Measurements from ENCODE around the gene GPR146. TPM values are rescaled to one million over a fixed set of nuclear protein-coding genes. Genes with fewer than 3 reads are reported as not detected.

Gene GPR146
- total and polyA plus RNA-seq, 2 of the 13 experiments (the other 11 are each of a cell fraction or from before 2014, with no cell fraction given), result 2.0 to 15.9 TPM

DNA sequence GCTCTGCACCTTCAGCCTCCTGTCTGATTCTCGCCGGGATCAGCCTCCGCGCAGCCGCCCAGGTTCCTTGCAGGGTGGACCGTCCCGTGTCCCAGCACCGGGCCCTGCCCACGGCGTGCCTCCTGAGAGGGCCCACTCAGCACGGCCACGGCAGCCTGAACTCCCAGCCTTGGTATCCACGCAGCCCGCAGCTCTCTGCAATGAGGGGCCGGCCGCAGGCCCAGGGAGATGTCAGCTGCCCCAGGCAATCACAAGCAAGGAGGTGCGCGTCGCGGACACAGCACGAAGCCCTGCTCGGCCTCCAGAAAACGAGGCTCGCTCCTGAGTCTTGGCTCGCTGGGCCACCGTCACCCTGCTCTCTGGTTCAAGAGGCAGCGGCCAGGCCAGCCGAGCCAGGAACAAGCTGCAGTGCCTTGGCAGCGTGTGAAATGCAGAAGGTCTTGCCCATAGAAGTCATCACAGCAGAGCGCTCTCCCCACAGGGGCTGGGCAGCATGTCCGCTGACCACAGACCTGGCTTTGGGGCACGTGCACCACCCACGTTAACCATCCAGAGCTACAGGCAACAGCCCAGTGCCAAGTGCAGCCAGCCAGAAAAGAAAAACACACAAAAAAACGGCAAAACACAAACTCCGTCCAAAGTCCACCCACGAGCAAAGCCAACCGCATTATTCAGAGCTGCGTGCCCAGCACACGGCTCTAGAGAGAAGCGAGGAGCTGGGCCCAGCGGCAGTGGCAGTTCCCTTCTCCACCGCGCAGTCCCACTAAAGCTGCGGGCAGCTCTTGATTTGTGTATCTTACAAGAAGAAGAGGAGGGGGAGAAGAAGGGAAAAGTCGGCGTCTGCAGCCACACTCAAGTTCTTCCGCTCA is 57.5 kb downstream of the GPR146 start (continued):
- TF ChIP-seq HDAC6 (IDR thresholded peaks at IDR 0.05; ENCODE audit: low read depth, low read length) (no peak), KDM5B (CRISPR knock-in tag; IDR thresholded peaks at IDR 0.05; ENCODE audit: borderline replicate concordance) (peak; percentile 78; the same call in 1 of the 2 replicates), ZNF644 (CRISPR knock-in tag; IDR thresholded peaks at IDR 0.05; ENCODE audit: low read depth) (no peak), ZNF33A (CRISPR knock-in tag; IDR thresholded peaks at IDR 0.05; ENCODE audit: borderline replicate concordance) (no peak), BHLHE40 (IDR thresholded peaks at IDR 0.05; ENCODE audit: low read length) (peak; percentile 90), KDM1A (CRISPR knock-in tag; IDR thresholded peaks at IDR 0.05) (no peak), MEF2D (CRISPR knock-in tag; IDR thresholded peaks at IDR 0.05) (peak; percentile 71; the same call in 1 of the 2 replicates), SNAI1 (CRISPR knock-in tag; IDR thresholded peaks at IDR 0.05; ENCODE audit: borderline replicate concordance) (peak; percentile 16; the same call in 1 of the 2 replicates), SP2 (CRISPR knock-in tag; IDR thresholded peaks at IDR 0.05) (no peak), ZNF761 (CRISPR knock-in tag; conservative IDR thresholded peaks at IDR 0.05) (no peak), CBX2 (IDR thresholded peaks at IDR 0.05; ENCODE audit: low read depth, low read length) (no peak), CBX2 (CRISPR knock-in tag; IDR thresholded peaks at IDR 0.05; ENCODE audit: low read depth) (no peak), ZNF569 (CRISPR knock-in tag; IDR thresholded peaks at IDR 0.05; ENCODE audit: borderline replicate concordance) (no peak), GABPB1 (CRISPR knock-in tag; IDR thresholded peaks at IDR 0.05) (peak; percentile 40), ZFY (CRISPR knock-in tag; IDR thresholded peaks at IDR 0.05) (peak; percentile 67), ZNF296 (CRISPR knock-in tag; conservative IDR thresholded peaks at IDR 0.05) (0 out of 2 replicates have a peak, but pooled peaks have one; percentile 50), EZH2 (conservative IDR thresholded peaks at IDR 0.05; ENCODE audit: low read depth, low read length) (no peak), HHEX (CRISPR knock-in tag; IDR thresholded peaks at IDR 0.05) (no peak), FOSL1 (CRISPR knock-in tag; IDR thresholded peaks at IDR 0.05; ENCODE audit: borderline replicate concordance) (no peak), SOX5 (CRISPR knock-in tag; IDR thresholded peaks at IDR 0.05; ENCODE audit: borderline replicate concordance) (peak; percentile 47; the same call in 1 of the 2 replicates), ZNF331 (CRISPR knock-in tag; IDR thresholded peaks at IDR 0.05) (peak; percentile 57; the same call in 1 of the 2 replicates)
- TF ChIP-seq, protein P1, sequence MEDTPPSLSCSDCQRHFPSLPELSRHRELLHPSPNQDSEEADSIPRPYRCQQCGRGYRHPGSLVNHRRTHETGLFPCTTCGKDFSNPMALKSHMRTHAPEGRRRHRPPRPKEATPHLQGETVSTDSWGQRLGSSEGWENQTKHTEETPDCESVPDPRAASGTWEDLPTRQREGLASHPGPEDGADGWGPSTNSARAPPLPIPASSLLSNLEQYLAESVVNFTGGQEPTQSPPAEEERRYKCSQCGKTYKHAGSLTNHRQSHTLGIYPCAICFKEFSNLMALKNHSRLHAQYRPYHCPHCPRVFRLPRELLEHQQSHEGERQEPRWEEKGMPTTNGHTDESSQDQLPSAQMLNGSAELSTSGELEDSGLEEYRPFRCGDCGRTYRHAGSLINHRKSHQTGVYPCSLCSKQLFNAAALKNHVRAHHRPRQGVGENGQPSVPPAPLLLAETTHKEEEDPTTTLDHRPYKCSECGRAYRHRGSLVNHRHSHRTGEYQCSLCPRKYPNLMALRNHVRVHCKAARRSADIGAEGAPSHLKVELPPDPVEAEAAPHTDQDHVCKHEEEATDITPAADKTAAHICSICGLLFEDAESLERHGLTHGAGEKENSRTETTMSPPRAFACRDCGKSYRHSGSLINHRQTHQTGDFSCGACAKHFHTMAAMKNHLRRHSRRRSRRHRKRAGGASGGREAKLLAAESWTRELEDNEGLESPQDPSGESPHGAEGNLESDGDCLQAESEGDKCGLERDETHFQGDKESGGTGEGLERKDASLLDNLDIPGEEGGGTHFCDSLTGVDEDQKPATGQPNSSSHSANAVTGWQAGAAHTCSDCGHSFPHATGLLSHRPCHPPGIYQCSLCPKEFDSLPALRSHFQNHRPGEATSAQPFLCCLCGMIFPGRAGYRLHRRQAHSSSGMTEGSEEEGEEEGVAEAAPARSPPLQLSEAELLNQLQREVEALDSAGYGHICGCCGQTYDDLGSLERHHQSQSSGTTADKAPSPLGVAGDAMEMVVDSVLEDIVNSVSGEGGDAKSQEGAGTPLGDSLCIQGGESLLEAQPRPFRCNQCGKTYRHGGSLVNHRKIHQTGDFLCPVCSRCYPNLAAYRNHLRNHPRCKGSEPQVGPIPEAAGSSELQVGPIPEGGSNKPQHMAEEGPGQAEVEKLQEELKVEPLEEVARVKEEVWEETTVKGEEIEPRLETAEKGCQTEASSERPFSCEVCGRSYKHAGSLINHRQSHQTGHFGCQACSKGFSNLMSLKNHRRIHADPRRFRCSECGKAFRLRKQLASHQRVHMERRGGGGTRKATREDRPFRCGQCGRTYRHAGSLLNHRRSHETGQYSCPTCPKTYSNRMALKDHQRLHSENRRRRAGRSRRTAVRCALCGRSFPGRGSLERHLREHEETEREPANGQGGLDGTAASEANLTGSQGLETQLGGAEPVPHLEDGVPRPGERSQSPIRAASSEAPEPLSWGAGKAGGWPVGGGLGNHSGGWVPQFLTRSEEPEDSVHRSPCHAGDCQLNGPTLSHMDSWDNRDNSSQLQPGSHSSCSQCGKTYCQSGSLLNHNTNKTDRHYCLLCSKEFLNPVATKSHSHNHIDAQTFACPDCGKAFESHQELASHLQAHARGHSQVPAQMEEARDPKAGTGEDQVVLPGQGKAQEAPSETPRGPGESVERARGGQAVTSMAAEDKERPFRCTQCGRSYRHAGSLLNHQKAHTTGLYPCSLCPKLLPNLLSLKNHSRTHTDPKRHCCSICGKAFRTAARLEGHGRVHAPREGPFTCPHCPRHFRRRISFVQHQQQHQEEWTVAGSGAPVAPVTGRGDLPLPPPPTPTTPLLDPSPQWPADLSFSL (CRISPR knock-in tag; IDR thresholded peaks at IDR 0.05), result peak; percentile 62; the same call in 1 of the 2 replicates
- TF ChIP-seq, protein P2, sequence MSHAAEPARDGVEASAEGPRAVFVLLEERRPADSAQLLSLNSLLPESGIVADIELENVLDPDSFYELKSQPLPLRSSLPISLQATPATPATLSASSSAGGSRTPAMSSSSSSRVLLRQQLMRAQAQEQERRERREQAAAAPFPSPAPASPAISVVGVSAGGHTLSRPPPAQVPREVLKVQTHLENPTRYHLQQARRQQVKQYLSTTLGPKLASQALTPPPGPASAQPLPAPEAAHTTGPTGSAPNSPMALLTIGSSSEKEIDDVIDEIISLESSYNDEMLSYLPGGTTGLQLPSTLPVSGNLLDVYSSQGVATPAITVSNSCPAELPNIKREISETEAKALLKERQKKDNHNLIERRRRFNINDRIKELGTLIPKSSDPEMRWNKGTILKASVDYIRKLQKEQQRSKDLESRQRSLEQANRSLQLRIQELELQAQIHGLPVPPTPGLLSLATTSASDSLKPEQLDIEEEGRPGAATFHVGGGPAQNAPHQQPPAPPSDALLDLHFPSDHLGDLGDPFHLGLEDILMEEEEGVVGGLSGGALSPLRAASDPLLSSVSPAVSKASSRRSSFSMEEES (CRISPR knock-in tag; IDR thresholded peaks at IDR 0.05), result peak; percentile 60

Measured in HepG2 (cell line).